Stimulated activated CD8-positive, alpha-beta memory T cell treated with anti-CD3 and anti-CD28 coated beads, Interleukin-4, amount 100 ng/mL, for 1 hour (primary cell): ENCODE data around the gene MSI2.

Experiments
- DNase-seq, 2 donors: peaks; one replicate each; pipeline ENCODE4 v3.0.0-alpha.2; 2020; ENCODE audit warnings: low read depth in 2 of 2, low spot score in 1 of 2

Gene MSI2

GRCh38 chr17:57388131-57388725, 131.9 kb downstream of the MSI2 start:
- no peak for DNase-seq

- no peak for DNase-seq
These were observed 133.2 kb downstream of the MSI2 start for GRCh38 chr17:57389473-57389872.

GRCh38 chr17:57391076-57391825, 134.9 kb downstream of the MSI2 start:
- no peak for DNase-seq

- no peak for DNase-seq
These were observed 135.6 kb downstream of the MSI2 start for GRCh38 chr17:57391857-57392471.

GRCh38 chr17:57393368-57393767, 137.0 kb downstream of the MSI2 start:
- no peak for DNase-seq

GRCh38 chr17:57394375-57394774, 138.1 kb downstream of the MSI2 start:
- DNase-seq, result no peak

- DNase-seq, result no peak
These were observed 139.5 kb downstream of the MSI2 start for GRCh38 chr17:57395721-57396321.

- DNase-seq, result no peak
These were observed 140.2 kb downstream of the MSI2 start for GRCh38 chr17:57396511-57396921.

GRCh38 chr17:57397402-57397801, 141.1 kb downstream of the MSI2 start:
- DNase-seq, result no peak

- DNase-seq, result no peak
These were observed 143.4 kb downstream of the MSI2 start for GRCh38 chr17:57399690-57400089.

- no peak for DNase-seq
These were observed 144.3 kb downstream of the MSI2 start for GRCh38 chr17:57400648-57401047.

GRCh38 chr17:57401556-57402488, 145.5 kb downstream of the MSI2 start:
- no peak for DNase-seq

- no peak for DNase-seq
These were observed 146.4 kb downstream of the MSI2 start for GRCh38 chr17:57402681-57403180.

- DNase-seq, result no peak
These were observed 146.9 kb downstream of the MSI2 start for GRCh38 chr17:57403236-57403635.

GRCh38 chr17:57404073-57404472, 147.8 kb downstream of the MSI2 start:
- DNase-seq, result no peak

GRCh38 chr17:57404795-57405490, 148.6 kb downstream of the MSI2 start:
- DNase-seq, result no peak

- no peak for DNase-seq
These were observed 149.3 kb downstream of the MSI2 start for GRCh38 chr17:57405491-57406072.

GRCh38 chr17:57406131-57406980, 150.0 kb downstream of the MSI2 start:
- DNase-seq, result no peak

- no peak for DNase-seq
These were observed 150.6 kb downstream of the MSI2 start for GRCh38 chr17:57406981-57407286.
